Activated CD4-positive, alpha-beta T cell treated with anti-CD3 and anti-CD28 coated beads for 36 hours (primary cell): ENCODE results near the gene INSYN1. TPM values are rescaled to one million over a fixed set of nuclear protein-coding genes. Genes with fewer than 3 reads are reported as not detected.
A peak's percentile ranks its signal among the peaks of the same experiment; 100 is the strongest.
"Not testable (repeated sequence)": the region's sequence is repeated elsewhere in the genome, so short reads cannot be mapped to it uniquely, and the experiment has no call there.

Source experiments
- ATAC-seq: fragments of 200-7000 bp; cut with Tn5 transposase; one replicate; pipeline ENCODE4 v1.10.0; 2021; ENCODE audit warnings: mild to moderate bottlenecking, moderate library complexity
- CTCF ChIA-PET: fragments of 350-600 bp; sonication (Branson Sonifier 250); formaldehyde crosslinking; loops from one replicate; lab custom pipeline; 2021; ENCODE audit warnings: antibody characterized with exemption; lab: Charles Lee
- POLR2A ChIA-PET: fragments of 350-600 bp; sonication (Branson Sonifier 250); formaldehyde crosslinking; loops from one replicate; lab custom pipeline; 2021; ENCODE audit warnings: antibody characterized with exemption, inconsistent platforms; lab: Charles Lee
- DNase-seq: peaks from one replicate; pipeline ENCODE4 v3.0.0-alpha.2; 2020
- H3K27ac Mint-ChIP-seq: one replicate; pipeline ENCODE4 v1.8.0; 2021; ENCODE audit warnings: mixed read lengths
- H3K27me3 Mint-ChIP-seq: one replicate; pipeline ENCODE4 v1.8.0; 2021; ENCODE audit warnings: mixed read lengths
- H3K36me3 Mint-ChIP-seq: one replicate; pipeline ENCODE4 v1.8.0; 2021; ENCODE audit warnings: low read depth, mixed read lengths
- H3K4me1 Mint-ChIP-seq: one replicate; pipeline ENCODE4 v1.8.0; 2021; ENCODE audit warnings: mixed read lengths
- H3K4me3 Mint-ChIP-seq: one replicate; pipeline ENCODE4 v1.8.0; 2021; ENCODE audit warnings: mild to moderate bottlenecking, moderate library complexity, mixed read lengths
- H3K9me3 Mint-ChIP-seq: one replicate; pipeline ENCODE4 v1.8.0; 2021; ENCODE audit warnings: low read depth, mixed read lengths
- intact Hi-C, 2 experiments: fragments of 100-400 bp; cut with DNase I in 1 of 2; cut with micrococcal nuclease in 1 of 2; formaldehyde crosslinking; loops; one replicate each; pipeline versions ENCODE4 v1.14.2 to v1.15.1; 2022 to 2024; cut with DNase I, micrococcal nuclease
- total RNA-seq, 2 experiments: library from RNA; stranded (reverse); gene quantifications; one replicate each; pipeline ENCODE4 v1.2.3, GENCODE V29; 2021

The INSYN1 gene
- total RNA-seq, 2 experiments from 2014 or later, result not detected

DNA sequence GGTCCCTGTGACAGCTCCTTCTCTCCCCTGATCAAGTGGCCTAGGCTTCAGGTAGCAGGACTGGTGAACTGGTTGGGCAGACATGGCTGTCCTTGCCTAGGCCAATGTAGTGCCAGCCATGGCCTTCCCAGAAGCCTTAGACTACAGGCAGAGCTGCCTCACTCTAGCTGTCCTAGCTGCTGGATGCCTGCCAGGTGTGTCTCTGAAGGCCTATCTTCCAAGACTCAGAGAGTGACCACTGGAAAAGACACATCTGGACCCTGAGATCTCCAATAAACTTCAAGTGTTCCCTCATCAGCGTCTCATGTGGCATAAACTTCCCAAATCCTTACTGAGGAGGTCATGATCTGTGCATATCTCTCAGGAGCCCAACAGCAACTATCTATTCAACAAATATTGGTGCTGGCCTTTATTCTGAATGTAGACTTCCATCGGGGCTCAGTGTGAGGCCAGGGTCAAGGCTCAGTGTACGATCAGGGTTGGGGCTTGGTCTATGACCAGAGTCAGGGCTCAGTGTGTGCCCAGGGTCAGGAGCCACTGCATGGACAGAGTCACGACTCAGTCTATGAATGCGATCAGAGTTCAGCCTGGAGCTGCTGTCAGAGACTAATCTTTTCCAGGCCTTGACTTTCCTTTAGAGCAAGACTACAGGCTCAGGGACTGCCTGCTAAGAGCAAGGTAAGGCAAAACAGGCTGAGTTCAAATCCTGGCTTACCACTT is 36.5 kb upstream of the INSYN1 start:
- CTCF ChIA-PET, result interaction anchor here (0.6 to 1.6 kb wide), 2 partner anchors 10 to 549 kb away, joined by 3 to 4 read pairs; no protein-coding TSS in a partner anchor
- intact Hi-C loops, result no loop called here
- Mint-ChIP-seq H3K4me1 (no peaks in the 10 kb centered on the region), H3K4me3 (no peak overlapping the region), H3K36me3 (no peaks in the 10 kb centered on the region), H3K27me3 (no peaks in the 10 kb centered on the region), H3K27ac (no peak overlapping the region), H3K9me3 (no peaks in the 10 kb centered on the region)
- POLR2A ChIA-PET, result no interaction called here
- ATAC-seq (no peak), DNase-seq (no peak)

DNA sequence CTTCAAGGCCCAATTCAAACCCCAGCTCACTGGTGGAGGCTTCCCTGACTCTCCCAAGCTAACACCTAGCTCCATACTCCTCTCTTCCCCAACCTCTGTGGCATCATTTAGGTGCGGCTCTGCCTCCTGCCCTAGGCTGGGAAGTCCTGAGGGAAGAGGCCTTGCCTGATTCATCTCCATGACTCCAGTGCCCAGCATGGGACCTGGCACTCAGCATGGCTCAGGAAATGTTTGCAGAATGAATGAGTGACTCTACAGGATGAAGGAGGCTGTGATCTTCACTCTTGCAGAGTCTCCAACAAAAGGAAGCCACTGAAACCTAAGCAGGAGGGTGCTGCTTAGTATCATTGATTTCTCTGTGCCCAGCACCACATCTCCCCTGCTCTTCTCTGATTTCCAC is 34.5 kb upstream of the INSYN1 start:
- DNase-seq (no peak), ATAC-seq (no peak)
- Mint-ChIP-seq H3K27ac (no peak overlapping the region), H3K4me3 (no peak overlapping the region), H3K36me3 (no peaks in the 10 kb centered on the region), H3K4me1 (no peaks in the 10 kb centered on the region), H3K9me3 (no peaks in the 10 kb centered on the region), H3K27me3 (no peaks in the 10 kb centered on the region)
- ChIA-PET CTCF (interaction anchor here (1.7 kb wide), 1 partner anchor 10 kb away, joined by 3 read pairs; no protein-coding TSS in a partner anchor), POLR2A (no interaction called here)
- intact Hi-C loops, result no loop called here

DNA sequence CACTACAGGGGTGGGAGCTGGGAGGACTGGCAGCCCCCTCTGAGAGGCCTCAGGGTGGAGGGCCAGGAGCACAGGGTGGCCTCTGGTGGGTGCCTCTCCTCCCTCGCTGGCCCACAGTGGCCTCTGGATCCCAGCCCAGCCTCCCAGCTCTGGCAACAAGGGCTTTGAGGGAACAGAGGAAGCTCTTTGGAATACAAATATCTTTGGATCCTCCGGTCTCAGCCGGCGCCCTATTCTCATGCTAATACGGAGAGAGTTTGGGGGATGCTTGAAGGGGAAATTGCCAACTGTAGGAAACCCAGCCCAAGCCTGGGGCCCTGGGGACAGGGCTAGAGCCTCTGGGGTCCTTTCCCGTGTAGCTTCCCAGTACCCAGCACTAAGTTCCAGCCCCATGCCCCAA is 33.4 kb upstream of the INSYN1 start:
- ChIA-PET POLR2A (no interaction called here), CTCF (no interaction called here)
- H3K9me3 Mint-ChIP-seq, result no peaks in the 10 kb centered on the region
- intact Hi-C loops, result no loop called here
- no peaks in the 10 kb centered on the region for H3K36me3 Mint-ChIP-seq
- no peak overlapping the region for H3K4me3 Mint-ChIP-seq
- ATAC-seq, result no peak
- H3K4me1 Mint-ChIP-seq, result no peaks in the 10 kb centered on the region
- no peak overlapping the region for H3K27ac Mint-ChIP-seq
- no peak for DNase-seq
- no peaks in the 10 kb centered on the region for H3K27me3 Mint-ChIP-seq

DNA sequence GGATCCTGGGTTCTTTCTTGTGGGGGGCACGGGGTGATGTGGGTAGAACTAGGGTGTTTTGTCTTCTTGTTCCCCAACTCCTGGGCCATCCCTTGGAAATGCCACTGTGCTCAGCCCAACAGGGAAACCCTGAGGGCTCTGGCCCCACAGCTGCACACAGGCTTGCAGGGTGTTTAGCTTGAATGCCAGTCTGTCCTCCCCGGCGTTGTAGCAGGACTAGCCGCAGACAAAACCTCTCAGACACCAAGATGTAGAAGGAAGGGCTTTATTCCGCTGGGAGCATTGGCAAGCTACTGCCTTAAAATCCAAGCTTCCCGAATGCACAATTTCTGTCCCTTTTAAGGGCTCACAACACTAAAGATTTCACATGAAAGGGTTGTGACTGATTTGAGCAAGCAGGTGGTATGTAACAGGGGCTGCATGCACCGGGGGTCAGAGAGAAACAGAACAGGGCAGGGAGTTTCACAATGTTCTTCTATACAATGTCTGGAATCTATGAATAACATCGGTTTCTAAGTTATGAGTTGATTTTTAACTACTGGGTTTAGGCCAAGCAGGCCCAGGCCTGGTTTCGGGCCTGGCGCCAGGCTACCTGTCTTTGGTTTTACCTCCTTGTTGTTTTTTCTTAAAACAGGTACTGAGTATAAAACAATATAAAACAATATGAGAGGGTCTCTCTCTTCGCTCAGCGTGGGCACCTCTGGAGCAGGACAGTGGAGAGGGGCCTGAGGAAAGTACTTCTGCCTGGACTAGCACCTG is 32.3 kb upstream of the INSYN1 start:
- H3K9me3 Mint-ChIP-seq, DNase-seq, POLR2A ChIA-PET, H3K27ac Mint-ChIP-seq, H3K4me1 Mint-ChIP-seq, H3K4me3 Mint-ChIP-seq, H3K36me3 Mint-ChIP-seq, intact Hi-C loops, ATAC-seq, H3K27me3 Mint-ChIP-seq: not testable (repeated sequence)
- CTCF ChIA-PET, result interaction anchor here (0.7 kb wide), 1 partner anchor 14 kb away, joined by 3 read pairs; no protein-coding TSS in a partner anchor

DNA sequence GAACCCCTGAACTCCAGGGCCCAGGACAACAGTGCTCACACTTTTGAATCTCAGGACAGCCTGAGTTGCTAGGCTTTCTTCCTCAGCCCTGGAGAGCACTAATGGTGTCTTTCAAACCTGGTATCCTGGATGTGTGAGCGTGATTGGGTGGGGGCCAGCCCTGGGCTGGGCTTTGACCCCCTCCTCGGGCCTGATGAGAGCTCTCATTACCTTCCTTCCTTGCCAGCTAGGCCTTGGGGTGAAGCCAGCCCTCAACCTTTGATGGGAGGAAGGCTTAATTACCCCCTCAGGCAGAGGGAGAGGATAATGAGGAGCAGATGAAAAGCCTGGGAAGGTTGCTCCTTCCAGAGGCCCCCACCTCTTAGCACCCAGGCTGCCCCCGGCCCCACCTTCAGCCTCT is 31.1 kb upstream of the INSYN1 start:
- no peak for ATAC-seq
- H3K9me3 Mint-ChIP-seq, result no peaks in the 10 kb centered on the region
- no peak for DNase-seq
- H3K36me3 Mint-ChIP-seq, result no peaks in the 10 kb centered on the region
- no peaks in the 10 kb centered on the region for H3K4me1 Mint-ChIP-seq
- CTCF ChIA-PET, result no interaction called here
- intact Hi-C loops, result no loop called here
- H3K4me3 Mint-ChIP-seq, result no peak overlapping the region
- no peak overlapping the region for H3K27ac Mint-ChIP-seq
- POLR2A ChIA-PET, result no interaction called here
- no peaks in the 10 kb centered on the region for H3K27me3 Mint-ChIP-seq

DNA sequence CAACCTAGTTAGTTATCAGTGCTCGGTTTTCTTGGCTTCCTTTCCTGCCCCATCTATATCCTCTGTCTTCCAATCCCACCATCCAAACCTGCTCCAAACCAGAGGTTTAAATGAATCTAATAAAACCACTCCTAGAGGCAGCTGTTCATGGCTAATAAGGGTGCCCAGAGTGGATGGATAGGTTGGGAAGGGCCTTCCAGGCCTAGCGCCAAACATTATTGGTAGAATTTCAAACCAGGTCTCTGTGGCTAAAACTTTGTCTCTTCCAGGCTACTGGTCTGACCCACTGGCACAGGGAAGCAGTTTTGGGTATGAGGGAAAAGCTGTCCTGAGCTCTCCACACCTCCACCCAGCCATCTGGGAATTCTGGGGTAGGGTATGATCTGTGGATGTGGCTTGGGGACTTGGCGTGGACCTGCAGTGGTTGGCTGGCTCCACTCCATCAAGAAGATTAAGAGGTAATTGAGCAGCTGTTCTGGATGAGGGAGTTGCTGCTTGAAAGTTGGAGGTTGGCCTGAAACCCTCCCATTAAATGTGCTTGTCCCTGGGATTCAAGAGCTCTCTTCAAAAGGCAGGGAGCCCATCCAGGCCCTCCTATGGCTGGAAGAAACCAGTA is 29.3 kb upstream of the INSYN1 start:
- Mint-ChIP-seq H3K27ac (no peak overlapping the region), H3K9me3 (no peaks in the 10 kb centered on the region), H3K36me3 (no peaks in the 10 kb centered on the region), H3K4me3 (no peak overlapping the region), H3K27me3 (no peaks in the 10 kb centered on the region), H3K4me1 (no peaks in the 10 kb centered on the region)
- no peak for DNase-seq
- ChIA-PET POLR2A (no interaction called here), CTCF (interaction anchor here (1.0 kb wide), 1 partner anchor 92 kb away, joined by 3 read pairs; no protein-coding TSS in a partner anchor)
- intact Hi-C loops, result no loop called here
- no peak for ATAC-seq

DNA sequence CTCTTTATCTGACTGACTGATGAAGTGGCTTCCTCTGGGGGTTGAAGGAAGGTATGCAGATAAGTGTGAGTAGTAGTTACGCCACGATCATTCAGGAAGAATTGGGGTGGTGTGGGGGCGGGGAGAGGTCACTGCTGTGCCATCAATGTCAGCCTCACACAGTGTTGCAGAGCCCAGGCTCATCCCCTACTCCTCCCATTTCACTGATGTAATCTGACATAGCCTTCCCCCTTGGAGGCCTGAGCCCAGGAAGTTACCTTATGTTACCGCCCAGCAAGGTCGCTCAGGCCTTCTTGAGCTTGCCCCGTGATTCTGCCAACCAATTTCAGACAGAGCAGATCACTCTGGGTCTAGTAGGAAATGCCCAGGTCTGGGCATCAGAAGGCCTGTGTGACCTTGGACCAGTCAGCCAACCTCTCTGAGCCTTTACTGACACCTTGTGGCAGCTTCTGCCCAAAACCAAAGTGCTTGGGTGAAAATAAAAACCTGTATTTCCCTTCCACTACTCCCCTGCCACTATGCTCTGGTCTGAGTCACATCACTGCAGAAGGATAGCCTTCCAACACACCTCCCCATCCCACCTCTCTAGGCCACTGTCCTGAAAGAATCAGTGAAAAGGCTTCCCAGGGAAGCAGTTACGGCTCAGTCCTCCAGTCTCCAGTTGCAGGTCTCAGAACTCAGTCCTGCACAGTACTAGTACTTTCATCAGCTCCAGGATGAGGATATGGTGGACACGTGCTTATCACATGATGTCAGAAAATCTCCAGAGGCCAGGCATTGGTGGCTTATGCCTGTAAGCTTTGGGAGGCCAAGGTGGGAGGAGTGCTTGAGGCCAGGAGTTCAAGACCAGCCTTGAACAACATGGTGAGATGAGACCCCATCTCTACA is 28.1 kb upstream of the INSYN1 start:
- ChIA-PET POLR2A (no interaction called here), CTCF (interaction anchor here (0.6 to 1.0 kb wide), 2 partner anchors 81 to 93 kb away, joined by 3 read pairs; no protein-coding TSS in a partner anchor)
- H3K27ac Mint-ChIP-seq, result no peak overlapping the region
- H3K4me1 Mint-ChIP-seq, result no peaks in the 10 kb centered on the region
- DNase-seq (peak; percentile 37), ATAC-seq (peak; percentile 30)
- no peak overlapping the region for H3K4me3 Mint-ChIP-seq
- no peaks in the 10 kb centered on the region for H3K9me3 Mint-ChIP-seq
- intact Hi-C loops, result no loop called here
- H3K36me3 Mint-ChIP-seq, result no peaks in the 10 kb centered on the region
- no peaks in the 10 kb centered on the region for H3K27me3 Mint-ChIP-seq

DNA sequence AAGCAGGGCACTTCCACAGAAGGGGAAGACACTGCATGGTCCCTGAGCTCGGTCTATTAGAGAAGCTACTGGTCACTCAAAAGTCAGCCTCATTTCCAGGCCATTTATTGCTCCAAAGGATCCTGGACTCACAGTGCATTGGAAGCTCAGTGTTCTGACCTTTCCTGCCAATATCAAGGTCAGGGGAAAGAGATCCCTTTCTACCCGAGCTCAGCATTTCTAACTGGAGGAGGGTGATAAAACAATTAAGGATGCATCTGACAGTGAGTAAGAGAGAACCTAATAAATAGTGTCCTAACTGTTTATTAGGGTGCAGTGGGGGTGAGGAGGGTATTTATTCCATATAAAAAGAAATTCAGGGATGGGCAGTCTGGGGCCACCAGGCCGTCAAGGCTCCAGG is 26.8 kb upstream of the INSYN1 start:
- H3K36me3 Mint-ChIP-seq, result no peaks in the 10 kb centered on the region
- CTCF ChIA-PET, result interaction anchor here (1.1 to 1.6 kb wide), 2 partner anchors 9 to 22 kb away, joined by 3 to 4 read pairs; no protein-coding TSS in a partner anchor
- no peak overlapping the region for H3K4me3 Mint-ChIP-seq

DNA sequence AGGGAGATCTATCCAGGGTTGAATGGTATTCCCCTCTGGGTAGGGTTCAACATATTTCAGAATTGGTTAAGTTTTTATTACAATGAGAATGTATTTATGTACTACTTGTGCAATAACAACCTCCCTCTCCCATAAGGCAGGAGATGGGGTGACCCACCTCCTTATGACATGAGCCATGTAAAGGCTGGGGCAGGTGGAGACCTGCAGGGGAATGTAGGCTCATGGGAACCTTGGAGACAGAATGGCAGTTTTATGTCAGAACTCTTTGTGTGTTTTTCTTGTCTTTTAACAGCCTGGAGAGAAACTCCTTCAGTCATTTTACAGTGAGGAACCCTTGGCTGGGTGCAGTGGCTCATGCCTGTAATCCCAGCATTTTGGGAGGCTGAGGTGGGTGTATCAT is 24.6 kb upstream of the INSYN1 start:
- POLR2A ChIA-PET, result no interaction called here
- no peaks in the 10 kb centered on the region for H3K9me3 Mint-ChIP-seq
- H3K27me3 Mint-ChIP-seq, result no peaks in the 10 kb centered on the region
- H3K4me1 Mint-ChIP-seq, result no peaks in the 10 kb centered on the region
- no peaks in the 10 kb centered on the region for H3K36me3 Mint-ChIP-seq
- DNase-seq, result no peak
- no peak for ATAC-seq
- CTCF ChIA-PET, result no interaction called here
- no peak overlapping the region for H3K4me3 Mint-ChIP-seq
- H3K27ac Mint-ChIP-seq, result no peak overlapping the region
- intact Hi-C loops, result no loop called here

More for the DNA sequence above, 26.8 kb upstream of the INSYN1 start:
- intact Hi-C loops, result no loop called here
- POLR2A ChIA-PET, result interaction anchor here (0.7 kb wide), 1 partner anchor 207 kb away, joined by 3 read pairs; no protein-coding TSS in a partner anchor
- ATAC-seq (no peak), DNase-seq (no peak)
- Mint-ChIP-seq H3K9me3 (no peaks in the 10 kb centered on the region), H3K27me3 (no peaks in the 10 kb centered on the region), H3K4me1 (no peaks in the 10 kb centered on the region), H3K27ac (no peak overlapping the region)

DNA sequence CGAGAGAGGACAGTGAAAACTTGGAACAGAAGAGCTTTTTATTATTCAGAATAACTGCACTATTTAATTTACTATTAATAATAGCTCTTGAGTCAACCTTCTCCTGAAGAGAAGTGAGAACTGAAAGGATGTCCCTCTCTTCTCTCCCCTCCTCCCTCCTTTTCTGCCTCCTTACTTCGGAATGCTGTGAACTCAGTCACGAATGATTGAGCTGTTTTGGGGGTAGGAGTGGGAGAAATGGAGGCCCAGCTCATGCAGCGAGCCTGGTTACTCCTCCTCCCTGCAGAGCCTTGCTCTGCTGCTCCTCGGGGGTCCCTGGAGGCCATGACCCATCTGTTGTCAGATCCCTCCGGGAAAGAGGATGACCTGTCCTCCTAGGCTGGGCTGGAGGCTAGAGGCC is 20.3 kb upstream of the INSYN1 start:
- Mint-ChIP-seq H3K36me3 (no peaks in the 10 kb centered on the region), H3K4me1 (no peaks in the 10 kb centered on the region), H3K9me3 (no peaks in the 10 kb centered on the region), H3K4me3 (no peak overlapping the region), H3K27ac (no peak overlapping the region), H3K27me3 (no peaks in the 10 kb centered on the region)
- CTCF ChIA-PET, result no interaction called here
- ATAC-seq (no peak), DNase-seq (no peak)
- intact Hi-C loops, result no loop called here
- POLR2A ChIA-PET, result no interaction called here
